HG02970 (cell line): ENCODE results near the gene RAD51B.

Experiments used
- ATAC-seq: cut with Tn5 transposase; IDR thresholded peaks from one replicate; pipeline ENCODE4 v1.9.1; 2021; ENCODE audit warnings: mild to moderate bottlenecking, moderate library complexity, moderate number of reproducible peaks; ENCODE audit not compliant: unreplicated experiment, low FRiP score

Gene RAD51B

GRCh38 chr14:68363843-68364767, 544.5 kb downstream of the RAD51B start:
- no peak for ATAC-seq

GRCh38 chr14:68364792-68365192, 545.2 kb downstream of the RAD51B start:
- ATAC-seq: no peak

- no peak for ATAC-seq
Measured at GRCh38 chr14:68365228-68365627, 545.6 kb downstream of the RAD51B start.

DNA sequence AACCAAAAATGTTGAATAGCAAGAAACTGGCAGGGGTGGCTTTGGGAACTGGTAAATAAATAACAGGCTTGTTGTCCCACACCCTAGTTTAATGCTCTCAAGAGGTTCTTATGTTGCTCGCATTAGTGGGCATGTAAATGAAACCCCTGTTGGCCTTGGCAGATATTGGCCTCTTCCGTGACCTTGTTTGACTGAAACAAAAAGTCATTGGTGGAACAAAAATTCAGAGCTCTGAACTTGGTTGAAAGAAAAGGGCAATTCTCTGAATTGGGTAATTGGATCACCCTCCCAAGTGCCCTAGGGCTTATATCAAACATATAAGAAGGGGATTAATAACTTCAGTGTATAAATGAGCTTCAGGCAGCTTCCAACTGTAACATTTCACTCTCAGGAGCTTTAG, 547.1 kb downstream of the RAD51B start:
- ATAC-seq: no peak

DNA sequence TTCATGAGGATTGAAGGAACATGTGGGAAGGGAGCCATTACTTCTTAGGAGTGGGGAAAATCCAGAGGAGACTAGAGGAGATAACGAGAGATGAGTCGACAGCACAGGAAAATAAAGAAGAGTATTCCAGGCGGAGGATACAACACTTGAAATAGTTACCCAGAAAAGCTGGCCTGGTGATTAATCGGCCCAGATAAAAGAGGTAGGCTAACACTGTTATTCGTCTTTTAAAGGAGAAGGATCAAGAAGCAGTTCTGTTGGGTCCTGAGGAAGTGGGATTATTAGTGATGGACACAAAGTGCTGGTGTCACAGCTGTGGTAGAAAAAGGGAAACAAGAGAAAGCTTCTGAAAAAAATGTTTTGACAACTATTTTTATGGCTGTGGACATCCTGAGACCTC, 548.0 kb downstream of the RAD51B start:
- ATAC-seq: no peak

DNA sequence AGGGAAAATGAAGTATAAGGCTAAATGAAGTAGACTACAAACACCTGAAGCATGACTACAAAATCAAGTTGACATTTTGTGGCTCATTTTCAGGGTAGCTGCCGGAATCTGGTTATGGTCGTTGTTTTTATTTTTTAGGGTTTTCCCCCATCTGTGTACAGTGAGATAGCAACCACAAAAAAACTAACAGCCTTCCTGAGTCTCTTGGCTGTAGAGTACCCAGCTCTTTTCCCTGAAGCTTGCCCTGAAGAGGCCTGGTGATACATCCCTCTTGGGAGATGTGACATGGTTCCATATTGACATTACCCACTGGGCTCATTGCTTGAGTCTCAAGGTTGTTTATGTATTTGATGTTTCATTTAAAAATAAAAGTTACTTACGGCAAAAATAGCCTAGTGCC, 549.3 kb downstream of the RAD51B start:
- ATAC-seq: no peak

DNA sequence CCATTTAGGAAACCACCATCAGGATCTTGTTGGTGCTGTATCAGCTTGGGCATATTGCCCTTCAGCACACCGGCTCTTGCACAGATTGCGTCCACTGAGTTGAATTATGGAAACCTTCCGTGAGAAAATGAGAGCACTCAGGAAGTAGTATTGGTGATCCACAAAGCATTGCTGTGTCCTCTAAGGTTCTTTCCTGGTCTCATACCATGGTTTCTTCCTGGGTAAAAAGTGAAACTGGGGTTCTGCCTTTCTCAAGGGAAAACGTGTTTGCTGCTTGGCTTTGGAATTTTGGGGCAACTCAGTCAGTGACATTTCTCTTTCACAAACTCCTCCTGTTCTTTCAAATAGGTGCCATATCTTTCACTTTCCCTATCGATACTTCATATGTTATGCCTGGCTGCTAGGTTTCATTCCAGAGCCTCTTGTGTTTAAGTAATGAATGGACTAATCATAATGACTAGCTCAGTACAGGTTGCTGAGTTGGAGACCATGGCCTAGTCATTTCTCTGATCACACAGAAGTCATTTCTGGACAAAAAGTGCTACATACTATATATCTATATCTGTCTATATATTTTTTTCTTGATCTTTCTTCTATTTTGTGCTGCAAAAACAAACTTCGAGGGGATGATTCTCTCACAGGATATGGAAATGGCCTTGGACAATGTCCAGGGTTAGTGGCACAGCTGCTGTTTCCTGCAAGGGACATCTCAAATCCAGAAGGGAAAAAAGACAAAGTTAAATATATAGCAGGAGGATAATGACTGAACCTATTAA, 549.9 kb downstream of the RAD51B start:
- ATAC-seq: no peak

DNA sequence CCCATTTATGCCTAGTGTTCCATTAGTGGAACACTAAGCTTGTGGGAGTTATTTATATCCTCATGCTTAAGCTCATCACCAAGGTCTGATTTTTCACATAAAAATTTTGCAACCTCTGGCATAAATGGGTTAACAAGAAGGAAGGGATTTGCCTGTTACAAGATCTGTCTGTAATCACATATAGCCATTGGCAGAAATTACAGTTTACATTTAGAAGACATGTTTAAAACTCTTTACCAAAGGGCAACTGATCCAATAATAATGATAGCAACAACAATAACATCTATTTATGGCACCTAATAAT, 550.4 kb downstream of the RAD51B start:
- no peak for ATAC-seq

DNA sequence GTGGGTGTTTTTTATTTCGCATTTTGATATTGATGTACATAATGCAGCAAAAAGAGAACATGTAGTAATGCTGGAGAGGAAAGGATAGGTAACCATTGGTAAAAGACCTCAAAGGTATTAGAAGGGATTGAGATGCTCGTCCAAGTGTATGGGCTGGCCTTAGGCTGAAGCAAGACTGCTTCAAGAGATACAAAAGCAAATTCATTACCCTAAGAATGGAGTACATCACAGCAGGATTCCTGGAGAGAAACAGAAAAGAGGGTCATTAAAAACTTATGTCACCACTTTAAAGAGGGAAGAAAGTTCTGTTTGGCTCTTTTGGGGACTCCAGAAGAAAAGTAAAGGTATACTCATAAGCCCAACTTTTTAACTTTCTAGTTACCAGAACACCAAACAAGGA, 552.8 kb downstream of the RAD51B start:
- ATAC-seq: no peak

GRCh38 chr14:68373124-68373646, 553.6 kb downstream of the RAD51B start:
- ATAC-seq: no peak

DNA sequence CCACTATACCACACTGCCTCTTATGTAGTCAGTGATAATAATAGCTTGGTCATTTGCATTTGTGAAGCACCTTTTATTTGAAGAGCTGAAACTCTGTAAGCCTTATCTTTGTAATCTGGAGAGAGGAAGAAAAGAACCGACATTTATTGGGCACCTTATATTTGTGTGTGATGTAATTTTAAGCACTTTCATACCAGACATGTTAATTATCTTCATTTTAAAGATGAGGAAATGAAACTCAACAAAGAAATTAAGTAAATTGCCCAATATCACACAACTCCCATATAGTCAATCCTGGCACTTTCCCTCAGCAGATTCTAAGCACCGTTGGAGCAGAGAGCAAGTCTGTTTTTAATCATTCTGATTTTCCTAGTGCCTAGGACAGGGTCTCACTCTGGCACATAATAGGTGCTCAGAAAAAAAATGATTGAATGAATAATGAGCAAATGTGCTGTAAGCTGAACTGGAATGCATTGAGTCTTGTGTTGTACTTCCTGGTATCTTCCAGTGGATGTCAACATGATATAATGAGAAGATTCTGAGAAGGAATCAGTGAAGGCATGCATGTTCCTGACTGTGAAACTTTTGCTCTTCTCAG, 554.4 kb downstream of the RAD51B start:
- ATAC-seq: no peak

DNA sequence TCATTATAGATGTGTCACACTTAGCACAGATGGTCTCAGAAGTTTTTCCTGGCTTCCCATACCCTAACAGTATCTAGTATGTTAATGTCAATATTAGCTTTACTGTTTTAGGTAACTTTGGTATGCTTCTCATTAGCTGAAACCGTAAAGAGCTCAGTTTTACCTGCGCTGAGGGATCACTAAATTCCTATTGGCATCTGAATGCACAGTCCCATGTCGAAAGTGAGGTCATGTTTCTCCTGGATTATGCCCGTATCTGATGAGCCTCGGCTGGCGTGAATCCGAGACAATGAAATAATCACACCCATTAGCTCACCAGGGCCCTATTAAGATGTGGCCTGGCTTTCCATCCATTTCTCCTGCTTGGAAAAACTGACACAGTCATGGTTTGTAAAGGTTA, 555.1 kb downstream of the RAD51B start:
- ATAC-seq: no peak

DNA sequence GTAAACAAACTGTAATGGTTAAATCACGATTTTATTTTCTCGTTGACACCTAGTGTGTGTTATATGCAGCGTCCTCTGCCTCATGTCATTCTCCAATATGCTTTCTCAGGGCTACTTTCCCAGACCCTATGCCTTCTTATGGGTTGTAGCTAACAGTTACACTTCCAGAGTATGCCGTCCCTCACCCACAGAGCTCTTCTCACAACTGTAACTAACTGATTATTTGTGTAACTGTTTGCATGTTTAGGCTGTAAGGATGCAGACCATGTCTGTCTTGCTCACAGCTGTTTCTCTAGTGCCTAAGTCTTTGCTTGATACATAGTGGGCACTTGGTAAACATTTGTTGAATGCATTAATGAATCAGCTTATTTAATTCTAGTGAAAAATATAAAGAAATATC, 555.8 kb downstream of the RAD51B start:
- ATAC-seq: no peak

DNA sequence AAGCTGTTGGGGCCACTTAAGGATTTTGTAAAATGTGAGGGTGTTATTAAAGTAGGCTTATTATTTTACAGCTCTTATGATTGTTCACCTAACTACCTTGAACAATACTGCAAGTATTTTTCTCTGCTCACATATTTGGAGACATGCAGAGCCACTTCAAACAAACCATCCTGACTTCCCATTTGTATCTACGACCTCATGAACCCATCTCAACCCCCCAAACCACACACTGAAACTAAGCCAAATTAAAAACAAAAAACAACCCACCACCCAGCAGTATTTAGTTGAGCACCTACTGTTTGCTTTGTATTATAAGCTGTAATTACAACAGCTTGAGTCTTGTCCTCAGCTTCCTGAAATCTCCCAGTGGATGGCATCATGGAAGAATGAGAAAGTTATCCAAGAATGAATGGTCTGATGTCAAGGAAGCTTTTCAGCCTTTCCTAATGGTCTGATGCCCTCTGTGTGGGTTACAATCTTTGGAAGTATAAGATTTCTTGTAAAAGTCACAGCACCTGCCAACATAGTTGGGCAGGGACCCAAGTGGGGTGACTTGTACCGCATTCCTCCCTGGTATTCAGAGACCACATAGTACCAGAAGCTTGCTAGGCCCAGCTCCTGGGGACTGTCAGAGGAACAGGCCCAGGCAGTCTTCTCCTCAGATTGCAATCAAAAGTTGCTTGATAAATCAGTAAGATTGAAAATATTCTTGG, 556.6 kb downstream of the RAD51B start:
- no peak for ATAC-seq

GRCh38 chr14:68377006-68377405, 557.4 kb downstream of the RAD51B start:
- no peak for ATAC-seq

GRCh38 chr14:68377459-68377858, 557.9 kb downstream of the RAD51B start:
- ATAC-seq: no peak

GRCh38 chr14:68379510-68380328, 560.1 kb downstream of the RAD51B start:
- no peak for ATAC-seq

GRCh38 chr14:68380329-68380741, 560.8 kb downstream of the RAD51B start:
- peak; percentile 53 for ATAC-seq

- no peak for ATAC-seq
Measured at GRCh38 chr14:68384335-68384734, 564.8 kb downstream of the RAD51B start.

DNA sequence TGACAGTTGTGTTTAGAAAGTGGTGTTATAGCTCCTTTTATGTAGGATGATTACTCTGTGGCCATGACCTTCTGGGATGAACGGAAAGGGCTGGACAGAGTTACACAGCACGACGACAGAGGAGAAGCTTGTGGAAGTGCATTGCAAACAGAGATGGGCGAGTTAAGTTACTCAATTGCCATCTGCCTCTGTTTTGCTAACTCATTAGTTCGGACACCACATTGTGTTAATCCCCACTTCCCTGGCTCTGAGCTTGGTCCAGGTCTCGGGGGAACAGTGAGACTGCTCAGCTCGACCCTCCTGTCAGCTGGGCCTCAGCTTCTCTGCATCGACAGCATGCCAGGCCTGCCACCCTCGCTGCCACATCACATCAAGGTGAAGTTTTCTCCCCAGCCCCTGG, 565.3 kb downstream of the RAD51B start:
- ATAC-seq: no peak
